CD1c-positive myeloid dendritic cell (primary cell): ENCODE results near the gene ACVR1B.
A peak's percentile ranks its signal among the peaks of the same experiment; 100 is the strongest.

Source experiments
- DNase-seq: peaks from one replicate; pipeline ENCODE4 v3.0.0-alpha.2; 2016; ENCODE audit errors: extremely low spot score

The ACVR1B gene

GRCh38 chr12:51942501-51943000, 8.9 kb upstream of the ACVR1B start:
- DNase-seq: no peak

GRCh38 chr12:51943346-51943745, 8.2 kb upstream of the ACVR1B start:
- no peak for DNase-seq

- no peak for DNase-seq
Observed at GRCh38 chr12:51944608-51945233, 6.8 kb upstream of the ACVR1B start.

GRCh38 chr12:51947246-51947996, 4.1 kb upstream of the ACVR1B start:
- DNase-seq: no peak

- no peak for DNase-seq
Observed at GRCh38 chr12:51948066-51948465, 3.4 kb upstream of the ACVR1B start.

GRCh38 chr12:51949342-51950030, 2.0 kb upstream of the ACVR1B start:
- DNase-seq: no peak

- DNase-seq: no peak
Observed at GRCh38 chr12:51950682-51951198, 759 bp upstream of the ACVR1B start.

GRCh38 chr12:51951843-51952722, 584 bp downstream of the ACVR1B start:
- peak; percentile 48 for DNase-seq

GRCh38 chr12:51953089-51953488, 1.6 kb downstream of the ACVR1B start:
- no peak for DNase-seq

- peak; percentile 49 for DNase-seq
Observed at GRCh38 chr12:51953864-51954263, 2.4 kb downstream of the ACVR1B start.

GRCh38 chr12:51954561-51955361, 3.3 kb downstream of the ACVR1B start:
- peak; percentile 36 for DNase-seq

GRCh38 chr12:51955702-51956101, 4.2 kb downstream of the ACVR1B start:
- no peak for DNase-seq

- no peak for DNase-seq
Observed at GRCh38 chr12:51958542-51958941, 7.0 kb downstream of the ACVR1B start.

- DNase-seq: no peak
Observed at GRCh38 chr12:51959211-51959610, 7.7 kb downstream of the ACVR1B start.

- DNase-seq: no peak
Observed at GRCh38 chr12:51959921-51960320, 8.4 kb downstream of the ACVR1B start.

GRCh38 chr12:51960488-51960887, 9.0 kb downstream of the ACVR1B start:
- no peak for DNase-seq

GRCh38 chr12:51960890-51961289, 9.4 kb downstream of the ACVR1B start:
- DNase-seq: no peak

GRCh38 chr12:51961834-51962233, 10.3 kb downstream of the ACVR1B start:
- DNase-seq: no peak

GRCh38 chr12:51962737-51963136, 11.2 kb downstream of the ACVR1B start:
- DNase-seq: no peak

GRCh38 chr12:51963477-51963876, 12.0 kb downstream of the ACVR1B start:
- no peak for DNase-seq

GRCh38 chr12:51969643-51970042, 18.1 kb downstream of the ACVR1B start:
- DNase-seq: no peak
